Hindlimb muscle (tissue), 1 donor: ENCODE results near the gene NDUFS8. TPM values are rescaled to one million over a fixed set of nuclear protein-coding genes. Genes with fewer than 3 reads are reported as not detected.
A peak's percentile ranks its signal among the peaks of the same experiment; 100 is the strongest.

ENCODE experiments used
- DNase-seq: peaks from one replicate; pipeline ENCODE4 v3.0.0-alpha.2; 2013
- polyA plus RNA-seq: library from polyadenylated mRNA; unstranded; fragments of 120-200 nt; gene quantifications from one replicate; pipeline ENCODE4 v1.2.1, GENCODE V29; 2013; ENCODE audit not compliant: insufficient read length

NDUFS8 gene
- polyA plus RNA-seq, 1 donor: 81.6 TPM

GRCh38 chr11:68037411-68038225 lies 7.1 kb downstream of the NDUFS8 start:
- DNase-seq: no peak

GRCh38 chr11:68038226-68038717 lies 7.8 kb downstream of the NDUFS8 start:
- DNase-seq: no peak

GRCh38 chr11:68038718-68039525 lies 8.4 kb downstream of the NDUFS8 start, which contains the start of gene TCIRG1:
TCIRG1 (plus strand) TSS chr11:68039025; CDS start chr11:68041272, 2,247 bp downstream.
- peak; percentile 89 for DNase-seq

- DNase-seq: no peak
Observed at GRCh38 chr11:68039526-68040086, 9.1 kb downstream of the NDUFS8 start.

GRCh38 chr11:68040101-68040956 lies 9.8 kb downstream of the NDUFS8 start:
- DNase-seq: peak; percentile 74

GRCh38 chr11:68040957-68041591 lies 10.6 kb downstream of the NDUFS8 start:
- no peak for DNase-seq

GRCh38 chr11:68041617-68042218 lies 11.2 kb downstream of the NDUFS8 start:
- DNase-seq: no peak

- DNase-seq: no peak
Observed at GRCh38 chr11:68042219-68043028, 11.9 kb downstream of the NDUFS8 start.

GRCh38 chr11:68043029-68043348 lies 12.5 kb downstream of the NDUFS8 start:
- DNase-seq: no peak

GRCh38 chr11:68043349-68044144 lies 13.1 kb downstream of the NDUFS8 start:
- no peak for DNase-seq

- DNase-seq: no peak
Observed at GRCh38 chr11:68044145-68044813, 13.8 kb downstream of the NDUFS8 start.

- DNase-seq: no peak
Observed at GRCh38 chr11:68044898-68045351, 14.4 kb downstream of the NDUFS8 start.

- DNase-seq: no peak
Observed at GRCh38 chr11:68047437-68048290, 17.2 kb downstream of the NDUFS8 start.

GRCh38 chr11:68048681-68049508 lies 18.4 kb downstream of the NDUFS8 start:
- DNase-seq: no peak

- no peak for DNase-seq
Observed at GRCh38 chr11:68049509-68050370, 19.3 kb downstream of the NDUFS8 start.

GRCh38 chr11:68050371-68050841 lies 19.9 kb downstream of the NDUFS8 start:
- no peak for DNase-seq
